SK-N-SH treated with all-trans-retinoic acid at 6 μM for 48 hours (cell line): Measurements from ENCODE around the gene TOMM5.

ENCODE experiments used
- CSDC2 ChIP-seq: fragments of 250-450 bp; sonication (Bioruptor Pico); IDR thresholded peaks from 2 replicates; pipeline ENCODE4 v1.5.0; 2020; ENCODE audit warnings: mild to moderate bottlenecking, moderate library complexity
- ESRRG ChIP-seq: fragments of 250-450 bp; sonication (Bioruptor Pico); IDR thresholded peaks from 2 replicates; pipeline ENCODE4 v1.6.1; 2021; ENCODE audit warnings: mild to moderate bottlenecking
- TCF4 ChIP-seq: fragments of 250-450 bp; sonication (Bioruptor Pico); IDR thresholded peaks from 2 replicates; pipeline ENCODE4 v1.8.0; 2021; ENCODE audit warnings: mild to moderate bottlenecking, moderate library complexity, borderline replicate concordance

- TF ChIP-seq CSDC2 (CRISPR knock-in tag) (no peak), ESRRG (CRISPR knock-in tag) (no peak), TCF4 (CRISPR knock-in tag) (no peak)
These were observed 49.9 kb downstream of the TOMM5 start for GRCh38 chr9:37542488-37542887.
